GM23338 (cell line): ENCODE results near the gene SLC15A1. TPM values are rescaled to one million over a fixed set of nuclear protein-coding genes. Genes with fewer than 3 reads are reported as not detected.
A peak's percentile ranks its signal among the peaks of the same experiment; 100 is the strongest.

Source experiments
- ATAC-seq: fragments of 200-7000 bp; cut with Tn5 transposase; 3 replicates; pipeline ENCODE4 v1.9.1; 2020
- DNase-seq: peaks from one replicate; pipeline ENCODE4 v3.0.0-alpha.2; 2015; ENCODE audit warnings: low spot score
- H2AFZ ChIP-seq: fragments of 200-600 bp; sonication (generic); 2 replicates; pipeline ENCODE4 v1.8.0; 2016; ENCODE audit warnings: antibody characterized with exemption, mild to moderate bottlenecking, moderate library complexity
- H3F3A ChIP-seq: fragments of 200-600 bp; sonication (generic); replicated peaks from 2 replicates; pipeline ENCODE4 v1.8.0; 2017; ENCODE audit warnings: antibody characterized with exemption, mixed run types, low read depth
- H3K27ac ChIP-seq: fragments of 200-600 bp; sonication (generic); 2 replicates; pipeline ENCODE4 v1.6.1; 2016; ENCODE audit warnings: low read depth
- H3K27me3 ChIP-seq: fragments of 200-600 bp; sonication (generic); 2 replicates; pipeline ENCODE4 v1.8.0; 2016; ENCODE audit warnings: mild to moderate bottlenecking, mixed run types, moderate library complexity; ENCODE audit not compliant: insufficient read depth
- H3K36me3 ChIP-seq: fragments of 200-600 bp; sonication (generic); 2 replicates; pipeline ENCODE4 v1.8.0; 2016; ENCODE audit warnings: mild to moderate bottlenecking; ENCODE audit not compliant: insufficient read depth
- H3K4me1 ChIP-seq: fragments of 200-600 bp; sonication (generic); 2 replicates; pipeline ENCODE4 v1.8.0; 2016; ENCODE audit warnings: mild to moderate bottlenecking, moderate library complexity; ENCODE audit not compliant: insufficient read depth
- H3K4me2 ChIP-seq: fragments of 200-600 bp; sonication (generic); 2 replicates; pipeline ENCODE4 v1.7.1; 2017; ENCODE audit warnings: mixed run types
- H3K4me3 ChIP-seq: fragments of 200-600 bp; sonication (generic); 2 replicates; pipeline ENCODE4 v1.6.1; 2016; ENCODE audit warnings: mixed run types
- H3K79me2 ChIP-seq: fragments of 200-600 bp; sonication (generic); replicated peaks from 2 replicates; pipeline ENCODE4 v1.8.0; 2017; ENCODE audit warnings: mild to moderate bottlenecking; ENCODE audit not compliant: insufficient read depth
- H3K9me2 ChIP-seq: fragments of 200-600 bp; sonication (generic); 2 replicates; pipeline ENCODE4 v1.8.0; 2017; ENCODE audit not compliant: insufficient read depth
- H4K20me1 ChIP-seq: fragments of 200-600 bp; sonication (generic); replicated peaks from 2 replicates; pipeline ENCODE4 v1.8.0; 2017; ENCODE audit warnings: mild to moderate bottlenecking; ENCODE audit not compliant: insufficient read depth
- H3K27ac Mint-ChIP-seq: 2 replicates; pipeline ENCODE4 v1.8.0; 2020; ENCODE audit warnings: inconsistent platforms, mild to moderate bottlenecking, moderate library complexity, mixed read lengths
- H3K27me3 Mint-ChIP-seq: 3 replicates; pipeline ENCODE4 v1.8.0; 2022; ENCODE audit warnings: low read depth, mild to moderate bottlenecking, moderate library complexity, mixed read lengths, inconsistent platforms; ENCODE audit not compliant: insufficient read depth, poor library complexity
- H3K36me3 Mint-ChIP-seq: 3 replicates; pipeline ENCODE4 v1.8.0; 2021; ENCODE audit warnings: low read depth, mild to moderate bottlenecking, inconsistent platforms, moderate library complexity, mixed read lengths
- H3K4me1 Mint-ChIP-seq: 3 replicates; pipeline ENCODE4 v1.8.0; 2020; ENCODE audit warnings: mild to moderate bottlenecking, inconsistent platforms, mixed read lengths
- H3K4me3 Mint-ChIP-seq: 3 replicates; pipeline ENCODE4 v1.8.0; 2021; ENCODE audit warnings: moderate library complexity, mild to moderate bottlenecking, inconsistent platforms, mixed read lengths
- H3K9me3 Mint-ChIP-seq: 3 replicates; pipeline ENCODE4 v1.8.0; 2020; ENCODE audit warnings: moderate library complexity, mild to moderate bottlenecking, inconsistent platforms, mixed read lengths
- EZH2phosphoT487 ChIP-seq: fragments of 200-600 bp; sonication (generic); IDR thresholded peaks from one replicate; pipeline ENCODE4 v1.8.1; 2018; ENCODE audit warnings: antibody characterized with exemption; ENCODE audit not compliant: unreplicated experiment
- JUNB ChIP-seq: IDR thresholded peaks from one replicate; pipeline ENCODE4 v1.6.1; 2016; ENCODE audit warnings: antibody characterized with exemption; ENCODE audit not compliant: unreplicated experiment
- POLR2AphosphoS5 ChIP-seq: IDR thresholded peaks from 2 replicates; pipeline ENCODE4 v1.6.1; 2016; ENCODE audit warnings: antibody characterized with exemption, low read depth
- ZNF462 ChIP-seq: fragments of 250-450 bp; sonication (Bioruptor Pico); IDR thresholded peaks from 2 replicates; pipeline ENCODE4 v1.5.0; 2020; ENCODE audit warnings: mild to moderate bottlenecking, moderate library complexity
- polyA plus RNA-seq: library from polyadenylated mRNA; unstranded; fragments of >200 nt; fragmentation: Nextera tagmentation; extraction: Ambion mirVana; gene quantifications from 2 replicates; pipeline ENCODE4 v1.2.1, GENCODE V29; 2016
- total RNA-seq: library from RNA; depleted of rRNA; stranded (reverse); fragments of >200 nt; shearing (Covaris generic); gene quantifications from 2 replicates; pipeline ENCODE4 v1.2.3, GENCODE V29; 2014

The SLC15A1 gene
- total and polyA plus RNA-seq, 2 experiments from 2014 or later, result 1.6 to 3.0 TPM

- Histone ChIP-seq H3K36me3 (no peaks in the 10 kb centered on the region), H3K27ac (no peak overlapping the region), H3F3A (no peaks in the 10 kb centered on the region), H4K20me1 (no peaks in the 10 kb centered on the region), H3K4me1 (peaks cover 5% of the 10 kb centered on the region; the same call in 1 of the 2 replicates), H3K4me2 (peak overlapping the region; percentile 93), H3K9me2 (no peaks in the 10 kb centered on the region), H3K27me3 (peaks cover 27% of the 10 kb centered on the region), H3K79me2 (no peaks in the 10 kb centered on the region), H2AFZ (peak overlapping the region; percentile 99; the same call in 1 of the 2 replicates), H3K4me3 (peak overlapping the region; percentile 67)
- H3K27me3 Mint-ChIP-seq, result peaks cover 25% of the 10 kb centered on the region
- peak overlapping the region; percentile 73 for H3K4me3 Mint-ChIP-seq
- peaks cover 20% of the 10 kb centered on the region; the same call in 2 of the 3 replicates for H3K9me3 Mint-ChIP-seq
- DNase-seq (peak; percentile 74), ATAC-seq (peak; percentile 79)
- 0 out of 2 replicates have a peak, but pooled peaks have one; percentile 6 for TF ChIP-seq ZNF462 (CRISPR knock-in tag)
- TF ChIP-seq JUNB, result no peak
- TF ChIP-seq POLR2AphosphoS5, result no peak
- H3K4me1 Mint-ChIP-seq, result peaks cover 18% of the 10 kb centered on the region
- H3K27ac Mint-ChIP-seq, result no peak overlapping the region
- no peaks in the 10 kb centered on the region for H3K36me3 Mint-ChIP-seq
Observed at GRCh38 chr13:98751367-98751782, 1.1 kb downstream of the SLC15A1 start.

GRCh38 chr13:98749501-98749900 is 3.0 kb downstream of the SLC15A1 start:
- H3K27me3 ChIP-seq, result peaks cover 27% of the 10 kb centered on the region
- H3K9me3 Mint-ChIP-seq, result peaks cover 17% of the 10 kb centered on the region; the same call in 2 of the 3 replicates

More at GRCh38 chr13:98749501-98749900, 3.0 kb downstream of the SLC15A1 start:
- TF ChIP-seq EZH2phosphoT487, result no peak
- Mint-ChIP-seq H3K4me3 (no peak overlapping the region), H3K27me3 (peaks cover 25% of the 10 kb centered on the region), H3K27ac (no peak overlapping the region), H3K4me1 (peaks cover 18% of the 10 kb centered on the region), H3K36me3 (no peaks in the 10 kb centered on the region)
- DNase-seq (no peak), ATAC-seq (no peak)
- Histone ChIP-seq H4K20me1 (no peaks in the 10 kb centered on the region), H3K4me3 (no peak overlapping the region), H3K79me2 (no peaks in the 10 kb centered on the region), H3F3A (no peaks in the 10 kb centered on the region), H3K4me2 (no peak overlapping the region), H3K9me2 (no peaks in the 10 kb centered on the region), H3K36me3 (no peaks in the 10 kb centered on the region), H2AFZ (no peak overlapping the region), H3K4me1 (peaks cover 5% of the 10 kb centered on the region; the same call in 1 of the 2 replicates), H3K27ac (no peak overlapping the region)
